SJCRH30 (cell line): ENCODE data around the gene BBS7. TPM values are rescaled to one million over a fixed set of nuclear protein-coding genes. Genes with fewer than 3 reads are reported as not detected.

Experiments used
- total RNA-seq: library from RNA; depleted of rRNA; stranded (reverse); fragments of >200 nt; shearing (Covaris generic); gene quantifications from 2 replicates; pipeline ENCODE4 v1.2.3, GENCODE V29; 2014; rRNA removed

Gene BBS7
- total RNA-seq, 1 experiment from 2014 or later, result 22.3 TPM

Other genes with a start within 250 kb of the BBS7 start
- gene ANXA5, start 173.5 kb downstream of the BBS7 start, total RNA-seq, result 442 and 448 TPM in 2 replicates
- 0.08 TPM in 1 of 2 replicates, not detected in the other for gene SMIM43, start 105.3 kb downstream of the BBS7 start, total RNA-seq
- 92.7 and 115 TPM in 2 replicates for gene EXOSC9, start 69.2 kb downstream of the BBS7 start, total RNA-seq
- 226 TPM in 2 replicates for gene CCNA2, start 46.6 kb downstream of the BBS7 start, total RNA-seq
- 0.46 and 0.89 TPM in 2 replicates for gene TRPC3, start 81.6 kb upstream of the BBS7 start, total RNA-seq